Transverse colon (tissue), 3 donors: ENCODE data around the gene ZNF75A.

Experiments
- POLR2A ChIP-seq: fragments of 450-650 bp; IDR thresholded peaks from one replicate; pipeline ENCODE4 v1.6.1; 2016; ENCODE audit warnings: antibody characterized with exemption, mild to moderate bottlenecking, moderate library complexity
- TF ChIP-seq, protein P1 (sequence below), 5 experiments: fragments of 200-600 bp in 3 of 5; fragments of 450-650 bp in 2 of 5; sonication (generic) in 3 of 5; IDR thresholded peaks; 1 replicate in 2 of 5; 2 replicates in 3 of 5; pipeline ENCODE4 v1.5.1; 2016 to 2017; ENCODE audit warnings: antibody characterized with exemption in 5 of 5, inconsistent platforms in 3 of 5, mild to moderate bottlenecking in 2 of 5, moderate library complexity in 1 of 5

GRCh38 chr16:3355589-3355988 is 50.3 kb downstream of the ZNF75A start, which contains the start of gene OR2C1:
- TF ChIP-seq, protein P1, sequence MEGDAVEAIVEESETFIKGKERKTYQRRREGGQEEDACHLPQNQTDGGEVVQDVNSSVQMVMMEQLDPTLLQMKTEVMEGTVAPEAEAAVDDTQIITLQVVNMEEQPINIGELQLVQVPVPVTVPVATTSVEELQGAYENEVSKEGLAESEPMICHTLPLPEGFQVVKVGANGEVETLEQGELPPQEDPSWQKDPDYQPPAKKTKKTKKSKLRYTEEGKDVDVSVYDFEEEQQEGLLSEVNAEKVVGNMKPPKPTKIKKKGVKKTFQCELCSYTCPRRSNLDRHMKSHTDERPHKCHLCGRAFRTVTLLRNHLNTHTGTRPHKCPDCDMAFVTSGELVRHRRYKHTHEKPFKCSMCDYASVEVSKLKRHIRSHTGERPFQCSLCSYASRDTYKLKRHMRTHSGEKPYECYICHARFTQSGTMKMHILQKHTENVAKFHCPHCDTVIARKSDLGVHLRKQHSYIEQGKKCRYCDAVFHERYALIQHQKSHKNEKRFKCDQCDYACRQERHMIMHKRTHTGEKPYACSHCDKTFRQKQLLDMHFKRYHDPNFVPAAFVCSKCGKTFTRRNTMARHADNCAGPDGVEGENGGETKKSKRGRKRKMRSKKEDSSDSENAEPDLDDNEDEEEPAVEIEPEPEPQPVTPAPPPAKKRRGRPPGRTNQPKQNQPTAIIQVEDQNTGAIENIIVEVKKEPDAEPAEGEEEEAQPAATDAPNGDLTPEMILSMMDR (IDR thresholded peaks at IDR 0.05) = no peak
- TF ChIP-seq POLR2A = no peak
